AG04450 (cell line): ENCODE results near the gene RASSF5. TPM values are rescaled to one million over a fixed set of nuclear protein-coding genes. Genes with fewer than 3 reads are reported as not detected.
"Not testable (repeated sequence)": the region's sequence is repeated elsewhere in the genome, so short reads cannot be mapped to it uniquely, and the experiment has no call there.

ENCODE experiments used
- CTCF ChIA-PET: fragments of 300-600, 350-600 bp; formaldehyde crosslinking; extraction: SDS; loops from one replicate; lab custom pipeline; 2022; ENCODE audit warnings: antibody characterized with exemption, inconsistent platforms; lab: Charles Lee
- POLR2A ChIA-PET: fragments of 350-600 bp; formaldehyde crosslinking; extraction: SDS; loops from one replicate; lab custom pipeline; 2021; ENCODE audit warnings: antibody characterized with exemption, inconsistent platforms; lab: Yijun Ruan, JAX
- DNase-seq: peaks from one replicate; pipeline ENCODE4 v3.0.0-alpha.2; 2011; ENCODE audit warnings: low read depth, low spot score
- H3K27ac ChIP-seq: one replicate; pipeline ENCODE4 v1.5.1; 2012; ENCODE audit warnings: low read depth, low read length, control low read depth
- H3K27me3 ChIP-seq: one replicate; pipeline ENCODE4 v1.6.0; 2012; ENCODE audit warnings: low read length; ENCODE audit not compliant: control insufficient read depth, insufficient read depth
- H3K4me3 ChIP-seq: 2 replicates; pipeline ENCODE4 v1.5.1; 2011; ENCODE audit warnings: mild to moderate bottlenecking, low read depth, low read length, control low read depth
- H3K9me3 ChIP-seq: 2 replicates; pipeline ENCODE4 v1.5.1; 2012; ENCODE audit warnings: low read length; ENCODE audit not compliant: control insufficient read depth, insufficient read depth
- polyA plus RNA-seq: library from polyadenylated mRNA; depleted of rRNA; stranded (reverse); fragments of >200 nt; gene quantifications from 2 replicates; pipeline ENCODE4 v1.2.3, GENCODE V29; 2011
- TF ChIP-seq, protein P1 (sequence below): IDR thresholded peaks from 2 replicates; pipeline ENCODE4 v1.5.1; 2011; ENCODE audit warnings: low read depth, low read length, control low read depth, inconsistent platforms

RASSF5 gene
- polyA plus RNA-seq, 1 experiment = 2.3 TPM

- H3K27ac ChIP-seq = peak within 1 kb of the TSS; percentile 93
- ChIA-PET POLR2A (interaction anchor here (0.8 to 1.3 kb wide), 8 partner anchors 10 to 105 kb away, joined by 4 to 19 read pairs (median 6); partner anchors contain the start of genes DYRK3 and RASSF5), CTCF (interaction anchor here (0.6 to 8.1 kb wide), 65 partner anchors 9 to 1399 kb away, joined by 3 to 104 read pairs (median 4); partner anchors contain the start of genes DYRK3 and RASSF5)
- TF ChIP-seq, protein P1, sequence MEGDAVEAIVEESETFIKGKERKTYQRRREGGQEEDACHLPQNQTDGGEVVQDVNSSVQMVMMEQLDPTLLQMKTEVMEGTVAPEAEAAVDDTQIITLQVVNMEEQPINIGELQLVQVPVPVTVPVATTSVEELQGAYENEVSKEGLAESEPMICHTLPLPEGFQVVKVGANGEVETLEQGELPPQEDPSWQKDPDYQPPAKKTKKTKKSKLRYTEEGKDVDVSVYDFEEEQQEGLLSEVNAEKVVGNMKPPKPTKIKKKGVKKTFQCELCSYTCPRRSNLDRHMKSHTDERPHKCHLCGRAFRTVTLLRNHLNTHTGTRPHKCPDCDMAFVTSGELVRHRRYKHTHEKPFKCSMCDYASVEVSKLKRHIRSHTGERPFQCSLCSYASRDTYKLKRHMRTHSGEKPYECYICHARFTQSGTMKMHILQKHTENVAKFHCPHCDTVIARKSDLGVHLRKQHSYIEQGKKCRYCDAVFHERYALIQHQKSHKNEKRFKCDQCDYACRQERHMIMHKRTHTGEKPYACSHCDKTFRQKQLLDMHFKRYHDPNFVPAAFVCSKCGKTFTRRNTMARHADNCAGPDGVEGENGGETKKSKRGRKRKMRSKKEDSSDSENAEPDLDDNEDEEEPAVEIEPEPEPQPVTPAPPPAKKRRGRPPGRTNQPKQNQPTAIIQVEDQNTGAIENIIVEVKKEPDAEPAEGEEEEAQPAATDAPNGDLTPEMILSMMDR = peak; percentile 91
- H3K9me3 ChIP-seq = no peaks in the 10 kb centered on the region
- peak; percentile 73 for DNase-seq
- H3K27me3 ChIP-seq = peaks cover 6% of the 10 kb centered on the region
- H3K4me3 ChIP-seq = peak within 1 kb of the TSS; percentile 93
These were observed 105.0 kb downstream of the RASSF5 start, which contains the start of gene EIF2D for GRCh38 chr1:206612129-206612876. Gene EIF2D, minus strand, starts transcription at chr1:206612465. Its CDS starts 123 bp downstream, at chr1:206612342.

- POLR2A ChIA-PET, DNase-seq, H3K9me3 ChIP-seq, H3K27me3 ChIP-seq, H3K27ac ChIP-seq, H3K4me3 ChIP-seq: not testable (repeated sequence)
- CTCF ChIA-PET = interaction anchor here (2.3 to 2.9 kb wide), 3 partner anchors 14 to 286 kb away, joined by 10 to 26 read pairs (median 24); partner anchors contain the start of gene EIF2D
These were observed 119.1 kb downstream of the RASSF5 start for GRCh38 chr1:206626396-206626795.

- CTCF ChIA-PET = interaction anchor here (1.2 to 2.9 kb wide), 5 partner anchors 17 to 283 kb away, joined by 7 to 111 read pairs (median 24); partner anchors contain the start of gene EIF2D
- POLR2A ChIA-PET = no interaction called here
These were observed 121.6 kb downstream of the RASSF5 start for GRCh38 chr1:206628916-206629315.

GRCh38 chr1:206631085-206631509 is 123.8 kb downstream of the RASSF5 start:
- POLR2A ChIA-PET = interaction anchor here (0.5 to 1.5 kb wide), 4 partner anchors 19 to 274 kb away, joined by 3 to 19 read pairs (median 3); partner anchors contain the start of gene EIF2D
- TF ChIP-seq, protein P1 = peak; percentile 72
- CTCF ChIA-PET = interaction anchor here (0.6 to 2.9 kb wide), 52 partner anchors 9 to 424 kb away, joined by 3 to 111 read pairs (median 4); partner anchors contain the start of genes EIF2D, IL20 and RASSF5
- peaks cover 2% of the 10 kb centered on the region for H3K27me3 ChIP-seq
- no peak overlapping the region for H3K4me3 ChIP-seq
- no peak overlapping the region for H3K27ac ChIP-seq
- no peaks in the 10 kb centered on the region for H3K9me3 ChIP-seq
- DNase-seq = peak; percentile 90

More at GRCh38 chr1:206628916-206629315, 121.6 kb downstream of the RASSF5 start:
- no peak overlapping the region for H3K27ac ChIP-seq
- H3K27me3 ChIP-seq = peaks cover 2% of the 10 kb centered on the region
- TF ChIP-seq, protein P1 = no peak
- no peak overlapping the region for H3K4me3 ChIP-seq
- H3K9me3 ChIP-seq = no peaks in the 10 kb centered on the region
- no peak for DNase-seq

DNA sequence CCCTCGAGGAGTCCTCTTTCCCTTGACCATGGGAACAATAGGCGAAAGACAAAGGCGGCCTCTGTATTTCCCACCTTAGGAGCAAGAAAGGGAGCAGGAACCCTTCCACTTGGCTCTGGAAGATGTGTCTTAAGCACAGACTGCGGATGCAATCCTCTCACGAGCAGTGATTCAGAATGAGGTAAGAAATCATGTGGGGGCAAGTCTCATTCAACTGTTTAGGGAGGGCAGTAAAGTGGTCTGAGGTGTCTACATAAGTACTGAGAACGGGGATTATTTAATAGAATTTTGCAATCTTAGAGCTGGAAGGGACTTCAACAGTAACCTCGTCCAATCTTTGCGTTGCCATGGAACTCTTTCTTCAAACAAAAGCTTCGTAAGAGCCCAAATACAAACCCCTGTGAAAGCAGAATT is 126.4 kb downstream of the RASSF5 start:
- Histone ChIP-seq H3K27me3 (peaks cover 2% of the 10 kb centered on the region), H3K4me3 (no peak overlapping the region), H3K9me3 (no peaks in the 10 kb centered on the region), H3K27ac (peak overlapping the region; percentile 88)
- DNase-seq = peak; percentile 77
- POLR2A ChIA-PET = interaction anchor here (1.3 to 1.4 kb wide), 2 partner anchors 21 to 41 kb away, joined by 4 to 6 read pairs; partner anchors contain the start of gene EIF2D
- CTCF ChIA-PET = interaction anchor here (0.6 to 7.6 kb wide), 20 partner anchors 14 to 393 kb away, joined by 3 to 202 read pairs (median 4); partner anchors contain the start of gene EIF2D
- TF ChIP-seq, protein P1 = no peak
